HG03064 (cell line): ENCODE results near the gene SMAD3.
"Not testable (repeated sequence)": the region's sequence is repeated elsewhere in the genome, so short reads cannot be mapped to it uniquely, and the experiment has no call there.

Source experiments
- ATAC-seq: cut with Tn5 transposase; IDR thresholded peaks from one replicate; pipeline ENCODE4 v1.9.1; 2021; ENCODE audit warnings: low read depth; ENCODE audit not compliant: unreplicated experiment

The SMAD3 gene

GRCh38 chr15:67065531-67066005 lies at the start of gene SMAD3:
Gene SMAD3 (plus strand): TSS chr15:67065602. CDS start chr15:67066155, 553 bp downstream.
- peak; percentile 50 for ATAC-seq

- no peak for ATAC-seq
These were observed 48.1 kb upstream of the SMAD3 start for GRCh38 chr15:67017311-67017710.

DNA sequence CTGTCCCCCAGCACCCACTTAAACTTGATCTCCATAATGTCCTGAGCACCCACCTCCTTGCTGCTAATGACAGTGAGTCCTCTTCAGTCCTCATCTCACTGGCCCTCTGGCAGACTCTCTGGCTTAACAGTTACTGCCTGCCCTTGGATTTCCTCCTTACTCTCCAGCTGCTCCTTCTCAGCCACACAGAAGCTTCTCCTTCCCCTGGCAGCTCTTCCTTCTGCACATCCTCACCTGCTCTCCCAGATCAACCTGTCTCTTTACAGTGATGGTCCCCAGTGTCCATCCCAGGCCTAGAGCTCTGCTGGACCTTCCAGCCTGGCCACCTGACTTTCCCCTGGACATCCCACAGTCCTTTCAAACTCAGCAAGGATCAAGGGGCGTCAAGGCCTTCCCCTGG lies 47.4 kb upstream of the SMAD3 start:
- ATAC-seq, result no peak

DNA sequence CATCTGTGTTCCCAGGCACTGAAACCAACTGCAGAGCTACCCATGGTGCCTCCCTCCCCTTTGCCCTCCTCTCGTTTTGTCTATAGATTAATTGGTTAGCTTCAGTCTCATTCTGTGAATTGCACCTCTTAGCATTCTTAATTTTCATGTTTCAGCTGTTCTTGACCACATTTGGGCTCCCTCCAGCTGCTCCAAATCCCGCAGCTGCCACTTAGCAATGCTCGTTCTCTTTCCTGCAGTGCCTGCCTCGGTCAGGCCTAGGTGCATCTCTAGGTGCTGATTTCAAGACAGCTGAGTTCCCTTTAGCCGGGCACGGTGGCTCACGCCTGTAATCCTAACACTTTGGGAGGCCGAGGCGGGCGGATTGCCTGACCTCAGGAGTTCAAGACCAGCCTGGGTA lies 47.0 kb upstream of the SMAD3 start:
- no peak for ATAC-seq

GRCh38 chr15:67019069-67019468 lies 46.3 kb upstream of the SMAD3 start:
- ATAC-seq, result no peak

GRCh38 chr15:67019884-67020520 lies 45.4 kb upstream of the SMAD3 start:
- no peak for ATAC-seq

GRCh38 chr15:67020668-67021067 lies 44.7 kb upstream of the SMAD3 start:
- not testable (repeated sequence) for ATAC-seq

- no peak for ATAC-seq
These were observed 43.9 kb upstream of the SMAD3 start for GRCh38 chr15:67021455-67021854.

GRCh38 chr15:67022587-67023105 lies 42.8 kb upstream of the SMAD3 start:
- ATAC-seq, result no peak

DNA sequence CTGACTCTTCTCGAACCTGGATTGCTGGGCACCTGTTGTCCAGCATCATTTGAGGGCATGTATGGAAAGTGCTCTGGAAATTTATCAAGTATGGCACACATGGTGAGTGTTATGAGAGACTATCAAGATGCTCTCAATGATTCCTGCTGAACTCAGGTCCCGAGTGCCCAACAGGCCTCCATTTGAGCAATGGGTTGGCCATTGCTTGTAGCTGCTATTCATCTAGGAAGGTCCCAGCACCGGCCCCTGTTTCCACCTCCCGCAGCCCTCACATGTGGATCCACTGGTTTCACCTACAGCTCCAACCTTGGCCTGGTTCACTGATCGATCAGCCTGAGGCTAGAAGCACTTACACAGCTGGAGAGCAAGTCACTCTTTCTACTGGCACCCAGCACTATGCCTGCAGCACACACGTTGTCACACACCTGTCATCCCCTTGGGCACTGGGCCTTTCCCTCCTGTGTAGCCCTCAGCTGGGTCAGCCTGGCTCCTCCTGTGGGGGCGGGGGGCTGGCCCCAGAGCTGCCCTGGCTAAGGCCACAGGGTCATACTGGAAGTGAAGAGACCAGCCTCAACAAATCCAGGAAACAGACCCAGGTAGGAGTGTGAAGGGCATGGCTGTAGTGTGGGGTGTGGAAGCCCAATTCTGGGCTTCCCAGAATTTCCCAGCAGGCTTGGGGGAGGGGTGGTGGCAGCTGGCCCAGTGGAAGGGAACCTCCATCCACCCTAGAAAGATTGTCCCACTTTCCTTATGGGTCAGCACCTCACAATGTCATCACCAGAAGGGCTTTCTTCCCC lies 41.7 kb upstream of the SMAD3 start:
- no peak for ATAC-seq

GRCh38 chr15:67024314-67024997 lies 40.9 kb upstream of the SMAD3 start:
- ATAC-seq, result no peak

DNA sequence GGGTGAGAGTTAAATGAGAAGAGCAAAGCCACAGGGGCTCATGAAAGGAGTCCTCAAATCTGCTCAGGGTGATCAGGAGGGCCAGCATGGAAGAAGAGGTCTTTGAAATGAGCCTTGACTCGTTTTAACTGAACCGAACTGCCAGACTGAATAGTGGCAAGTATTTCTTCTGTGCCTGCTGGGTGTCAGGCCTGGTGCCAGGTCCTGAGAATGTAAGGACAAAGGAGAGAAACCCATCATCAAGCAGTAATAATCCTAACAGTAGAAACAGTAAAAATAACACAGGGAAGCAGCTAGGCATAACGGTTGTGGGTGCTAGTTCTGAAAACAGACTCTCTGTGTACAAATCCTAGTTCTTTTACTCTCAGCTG lies 40.4 kb upstream of the SMAD3 start:
- ATAC-seq, result no peak

DNA sequence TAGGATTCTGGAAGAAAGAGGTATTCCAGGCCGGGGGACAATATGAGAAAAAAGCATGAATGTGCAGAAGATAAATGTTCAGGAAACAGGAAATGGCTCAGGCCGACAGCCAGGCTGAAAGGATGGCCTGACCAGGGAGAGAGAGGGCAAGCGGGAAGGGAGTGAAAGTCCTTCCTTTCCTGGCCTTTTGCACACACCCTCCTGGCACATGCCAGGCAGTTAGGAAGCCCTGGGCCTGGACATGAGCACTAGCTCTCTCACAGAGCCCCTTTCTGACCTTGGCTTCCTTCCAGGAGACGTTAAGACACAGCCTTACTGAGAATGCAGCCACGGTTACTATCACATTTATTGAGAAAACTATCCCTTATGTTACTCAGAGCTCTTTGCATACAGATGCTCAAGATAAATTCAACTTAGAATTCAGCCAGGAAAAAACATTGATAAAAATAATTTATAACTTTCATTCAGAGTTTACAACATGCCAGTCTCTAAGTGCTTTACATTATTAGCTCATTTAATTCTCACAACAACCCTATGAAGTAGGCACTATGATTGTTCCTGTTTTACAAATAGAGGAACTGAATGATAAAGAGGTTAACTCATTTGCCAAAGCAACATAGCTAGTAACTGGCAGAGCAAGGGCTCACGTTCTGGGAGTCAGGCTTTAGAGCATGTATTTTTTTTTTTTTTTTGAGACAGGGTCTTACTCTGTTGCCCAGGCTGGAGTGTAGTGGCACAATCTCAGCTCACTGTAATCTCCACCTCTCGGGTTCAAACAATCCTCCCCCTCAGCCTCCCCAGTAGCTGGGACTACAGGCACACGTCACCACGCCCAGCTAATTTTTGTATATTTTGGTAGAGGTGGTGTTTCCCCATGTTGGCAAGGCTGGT lies 39.4 kb upstream of the SMAD3 start:
- no peak for ATAC-seq

DNA sequence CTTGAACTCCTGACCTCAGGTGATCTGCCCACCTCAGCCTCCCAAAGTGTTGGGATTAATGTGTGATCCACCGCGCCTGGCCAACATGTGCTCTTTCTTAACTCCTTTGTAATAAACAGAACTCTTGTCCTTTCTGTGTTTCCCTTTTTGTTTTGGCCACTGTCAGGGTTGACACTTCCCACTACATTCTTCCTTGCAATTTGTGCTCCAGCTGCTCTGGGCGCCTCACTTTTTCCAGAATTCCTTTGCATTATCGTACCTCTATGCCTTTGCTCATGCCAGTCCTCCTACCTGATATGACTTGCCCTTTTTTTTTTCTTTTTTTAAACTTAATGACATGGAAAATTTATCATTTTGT lies 38.8 kb upstream of the SMAD3 start:
- ATAC-seq, result no peak

- not testable (repeated sequence) for ATAC-seq
These were observed 37.0 kb upstream of the SMAD3 start for GRCh38 chr15:67028440-67028839.

DNA sequence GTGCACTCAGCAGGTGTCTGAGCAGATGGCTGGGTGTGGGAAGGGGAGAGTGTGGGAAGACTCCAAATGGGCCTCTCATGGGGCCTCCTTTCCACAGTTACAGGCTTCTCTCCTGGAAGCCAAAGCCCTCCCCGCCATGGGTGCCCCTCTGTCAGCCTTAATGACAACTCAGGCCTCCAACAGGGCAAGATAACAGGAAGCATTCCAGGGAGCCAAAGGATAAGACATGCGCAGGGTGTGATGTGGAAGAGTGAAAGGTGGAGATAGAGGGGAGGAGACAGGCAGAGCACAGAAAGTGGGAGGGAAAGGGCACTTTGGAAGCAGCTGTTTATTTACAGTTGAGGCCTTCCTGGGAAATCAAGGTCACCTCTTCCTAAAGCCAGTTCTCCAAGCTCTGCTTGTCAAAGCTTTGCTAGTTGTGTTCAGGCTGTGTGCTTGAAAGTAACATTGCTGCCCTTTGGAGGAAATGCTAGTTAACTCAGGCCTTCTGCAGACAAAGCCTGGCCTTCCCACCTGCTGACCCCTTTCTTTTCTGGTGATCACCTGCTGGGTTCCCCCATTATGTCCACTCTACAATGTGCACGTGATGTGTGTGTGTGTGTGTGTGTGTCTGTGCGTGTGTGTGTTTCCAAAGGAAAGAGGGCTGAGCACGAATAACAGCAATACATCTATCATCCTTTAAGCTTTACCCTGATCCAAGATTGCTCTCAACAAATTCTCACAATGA lies 35.2 kb upstream of the SMAD3 start:
- ATAC-seq, result no peak

DNA sequence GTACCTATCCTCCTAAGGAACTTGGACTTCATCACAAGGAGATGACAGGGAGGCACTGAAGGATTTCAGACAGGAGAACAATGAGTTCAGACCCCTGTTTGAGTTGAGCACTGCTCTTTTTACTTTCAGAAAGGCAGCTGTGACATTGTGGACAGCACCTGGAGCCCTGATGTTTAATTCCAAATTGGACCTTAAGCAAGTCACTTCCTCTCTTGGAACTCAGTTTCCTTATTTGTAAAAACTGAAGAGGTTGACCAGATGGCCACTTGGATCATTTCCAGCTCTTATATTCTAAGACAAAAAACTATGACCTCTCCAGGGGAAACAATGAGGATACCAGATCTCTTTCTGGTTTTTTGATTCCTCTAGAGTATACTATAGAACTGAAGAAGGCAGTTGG lies 34.1 kb upstream of the SMAD3 start:
- no peak for ATAC-seq

DNA sequence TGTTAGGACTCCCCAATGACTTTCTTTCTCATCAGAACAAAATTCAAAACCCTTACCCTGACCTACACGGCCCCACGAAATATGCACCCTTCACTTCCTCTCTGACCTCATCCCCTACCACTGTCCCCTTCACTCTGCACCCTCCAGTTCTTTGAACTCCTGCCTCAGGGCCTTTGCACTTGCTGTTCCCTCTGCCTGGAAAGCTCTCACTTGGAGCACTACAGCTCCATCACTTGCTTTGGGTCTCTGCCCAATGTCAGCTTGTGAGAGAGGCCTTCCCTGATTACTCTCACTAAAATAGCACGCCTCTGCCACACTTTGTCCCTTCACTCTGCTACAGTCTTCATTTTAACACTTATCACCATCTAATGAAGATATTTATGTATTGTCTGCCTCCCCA lies 32.8 kb upstream of the SMAD3 start:
- ATAC-seq, result no peak

GRCh38 chr15:67033012-67033411 lies 32.4 kb upstream of the SMAD3 start:
- ATAC-seq, result no peak

DNA sequence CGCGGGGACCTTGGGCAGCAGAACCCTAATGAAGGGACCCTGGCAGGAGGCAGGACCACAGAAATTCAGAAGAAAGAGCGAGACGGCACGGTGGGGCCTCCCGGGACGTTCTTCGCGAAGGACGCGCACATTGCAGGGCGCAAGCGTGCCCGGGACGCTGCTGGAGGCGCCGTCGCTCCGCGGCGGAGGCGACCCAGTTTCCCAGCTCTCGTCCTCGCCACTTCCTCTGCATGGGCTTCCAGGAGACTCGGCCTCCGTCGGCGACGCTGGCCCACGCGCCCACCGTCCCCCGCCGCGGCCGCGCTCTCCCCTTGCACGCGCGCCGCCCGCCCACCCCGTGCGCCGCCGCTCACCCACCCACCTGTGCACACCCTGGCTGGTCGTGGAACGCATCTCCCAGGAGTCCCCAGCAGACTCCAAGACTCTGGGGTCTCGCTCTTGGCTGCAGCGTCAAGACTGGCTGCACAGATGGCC lies 31.8 kb upstream of the SMAD3 start:
- ATAC-seq, result no peak
